Measurements from ENCODE around the gene ST6GALNAC6. TPM values are rescaled to one million over a fixed set of nuclear protein-coding genes. Genes with fewer than 3 reads are reported as not detected.
A peak's percentile ranks its signal among the peaks of the same experiment; 100 is the strongest.
"Not testable (repeated sequence)": the region's sequence is repeated elsewhere in the genome, so short reads cannot be mapped to it uniquely, and the experiment has no call there.

ST6GALNAC6 gene
- total RNA-seq, 1 donor: 85.0 TPM

GRCh38 chr9:127873223-127873691 is 26.1 kb downstream of the ST6GALNAC6 start:
- DNase-seq (ENCODE audit: low read depth): no peak
- TF ChIP-seq, protein P1, sequence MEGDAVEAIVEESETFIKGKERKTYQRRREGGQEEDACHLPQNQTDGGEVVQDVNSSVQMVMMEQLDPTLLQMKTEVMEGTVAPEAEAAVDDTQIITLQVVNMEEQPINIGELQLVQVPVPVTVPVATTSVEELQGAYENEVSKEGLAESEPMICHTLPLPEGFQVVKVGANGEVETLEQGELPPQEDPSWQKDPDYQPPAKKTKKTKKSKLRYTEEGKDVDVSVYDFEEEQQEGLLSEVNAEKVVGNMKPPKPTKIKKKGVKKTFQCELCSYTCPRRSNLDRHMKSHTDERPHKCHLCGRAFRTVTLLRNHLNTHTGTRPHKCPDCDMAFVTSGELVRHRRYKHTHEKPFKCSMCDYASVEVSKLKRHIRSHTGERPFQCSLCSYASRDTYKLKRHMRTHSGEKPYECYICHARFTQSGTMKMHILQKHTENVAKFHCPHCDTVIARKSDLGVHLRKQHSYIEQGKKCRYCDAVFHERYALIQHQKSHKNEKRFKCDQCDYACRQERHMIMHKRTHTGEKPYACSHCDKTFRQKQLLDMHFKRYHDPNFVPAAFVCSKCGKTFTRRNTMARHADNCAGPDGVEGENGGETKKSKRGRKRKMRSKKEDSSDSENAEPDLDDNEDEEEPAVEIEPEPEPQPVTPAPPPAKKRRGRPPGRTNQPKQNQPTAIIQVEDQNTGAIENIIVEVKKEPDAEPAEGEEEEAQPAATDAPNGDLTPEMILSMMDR (IDR thresholded peaks at IDR 0.05; ENCODE audit: insufficient read depth, low read length): no peak
- H3K4me3 ChIP-seq (ENCODE audit: low read depth, low read length): no peak overlapping the region

DNA sequence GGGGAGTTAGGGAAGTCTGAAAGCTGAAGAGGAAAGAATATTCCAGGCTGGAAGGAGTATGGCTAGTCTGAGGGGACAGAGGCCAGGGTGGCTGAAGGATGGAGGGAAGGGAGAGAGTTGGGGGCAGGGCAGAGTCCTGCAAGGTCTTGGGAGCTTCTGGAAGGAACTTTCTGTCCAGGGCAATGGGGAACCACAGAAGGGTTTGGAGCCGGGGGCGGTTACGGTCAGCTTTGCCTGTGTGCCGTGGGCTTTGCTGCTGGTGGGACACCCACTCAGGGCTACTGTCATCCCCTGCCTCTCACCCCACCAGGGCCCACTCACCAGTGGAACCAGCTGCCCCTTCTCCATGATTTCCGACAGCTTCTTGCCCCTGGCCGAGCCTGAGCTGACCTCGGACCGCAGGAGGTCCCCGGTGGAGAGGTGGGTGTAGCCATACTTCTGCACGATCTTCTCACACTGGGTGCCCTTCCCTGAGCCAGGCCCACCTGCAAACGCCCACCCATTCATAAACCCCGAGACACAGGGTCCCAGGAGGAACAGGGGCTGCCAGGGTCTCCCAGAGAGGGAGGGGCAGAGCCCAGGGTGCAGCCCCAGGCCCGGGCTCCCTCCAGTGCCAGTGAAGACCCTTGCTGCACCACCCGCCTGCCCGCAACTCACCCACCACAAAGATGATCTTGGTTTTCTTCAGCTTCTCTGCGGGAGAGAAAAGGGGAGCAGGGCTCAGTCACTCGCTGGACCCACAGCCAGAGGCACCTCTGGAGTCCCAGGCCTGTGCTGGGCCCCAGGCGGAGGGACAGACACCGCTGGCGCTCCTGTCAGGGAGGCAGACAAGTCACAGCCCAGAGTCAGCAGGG is 26.8 kb downstream of the ST6GALNAC6 start:
- no peak for DNase-seq (ENCODE audit: low read depth)
- TF ChIP-seq, protein P1 (IDR thresholded peaks at IDR 0.05; ENCODE audit: insufficient read depth, low read length): no peak
- H3K4me3 ChIP-seq (ENCODE audit: low read depth, low read length): no peak overlapping the region

- DNase-seq (ENCODE audit: low read depth): no peak
- TF ChIP-seq, protein P1 (IDR thresholded peaks at IDR 0.05; ENCODE audit: insufficient read depth, low read length): no peak
- no peak overlapping the region for H3K4me3 ChIP-seq (ENCODE audit: low read depth, low read length)
These were observed 27.9 kb downstream of the ST6GALNAC6 start for GRCh38 chr9:127871531-127871930.

DNA sequence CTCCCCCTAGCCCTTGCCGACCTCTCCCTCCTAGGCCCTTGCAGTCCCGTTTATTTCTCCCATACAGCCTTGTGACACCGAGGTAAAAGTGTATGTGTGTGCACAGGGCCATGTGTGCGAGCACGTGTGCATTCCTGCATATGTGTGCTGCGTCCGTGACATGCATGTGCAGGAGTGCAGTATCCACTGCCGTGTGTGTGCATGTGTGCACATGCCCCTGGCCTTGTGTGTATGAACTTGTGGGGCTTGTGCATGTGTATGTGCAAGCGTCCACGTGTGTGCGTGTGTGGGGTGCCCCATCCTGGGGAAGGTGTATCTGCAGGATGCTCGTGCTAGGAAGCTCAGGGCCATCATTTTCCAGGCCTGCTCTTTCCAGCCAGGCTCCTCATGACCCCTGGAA is 28.5 kb downstream of the ST6GALNAC6 start:
- DNase-seq (ENCODE audit: low read depth): no peak
- no peak overlapping the region for H3K4me3 ChIP-seq (ENCODE audit: low read depth, low read length)
- TF ChIP-seq, protein P1 (IDR thresholded peaks at IDR 0.05; ENCODE audit: insufficient read depth, low read length): no peak

GRCh38 chr9:127870153-127870491 is 29.3 kb downstream of the ST6GALNAC6 start:
- H3K4me3 ChIP-seq (ENCODE audit: low read depth, low read length); DNase-seq (ENCODE audit: low read depth): not testable (repeated sequence)

- peak; percentile 78 for DNase-seq (ENCODE audit: low read depth)
- TF ChIP-seq, protein P1 (IDR thresholded peaks at IDR 0.05; ENCODE audit: insufficient read depth, low read length): peak; percentile 94
- H3K4me3 ChIP-seq (ENCODE audit: low read depth, low read length): no peak overlapping the region
These were observed 29.9 kb downstream of the ST6GALNAC6 start for GRCh38 chr9:127869310-127870152.

- TF ChIP-seq, protein P1 (IDR thresholded peaks at IDR 0.05; ENCODE audit: insufficient read depth, low read length): no peak
- no peak for DNase-seq (ENCODE audit: low read depth)
- H3K4me3 ChIP-seq (ENCODE audit: low read depth, low read length): no peak overlapping the region
These were observed 31.0 kb downstream of the ST6GALNAC6 start for GRCh38 chr9:127868278-127868902.
